22Rv1 (cell line): ENCODE measurements around the gene CAMKK2.
"Not testable (repeated sequence)": the region's sequence is repeated elsewhere in the genome, so short reads cannot be mapped to it uniquely, and the experiment has no call there.

Experiments used
- H3K27ac ChIP-seq: fragments of 450-650 bp; 2 replicates; pipeline ENCODE4 v1.5.1; 2017
- CTCF ChIP-seq: fragments of 450-650 bp; IDR thresholded peaks from 2 replicates; pipeline ENCODE4 v1.5.1; 2017; ENCODE audit warnings: mild to moderate bottlenecking
- ZFX ChIP-seq: fragments of 450-650 bp; IDR thresholded peaks from 2 replicates; pipeline ENCODE4 v1.6.1; 2017; ENCODE audit warnings: antibody characterized with exemption, borderline replicate concordance

The CAMKK2 gene

GRCh38 chr12:121209221-121209620 lies 87.3 kb downstream of the CAMKK2 start:
- no peak for TF ChIP-seq ZFX
- no peak for TF ChIP-seq CTCF
- peak overlapping the region; percentile 84 for H3K27ac ChIP-seq

GRCh38 chr12:121208571-121208970 lies 87.9 kb downstream of the CAMKK2 start:
- not testable (repeated sequence) for H3K27ac ChIP-seq

GRCh38 chr12:121205491-121205890 lies 91.0 kb downstream of the CAMKK2 start:
- TF ChIP-seq ZFX (no peak), CTCF (no peak)
- no peak overlapping the region for H3K27ac ChIP-seq

- peak overlapping the region; percentile 74 for H3K27ac ChIP-seq
- TF ChIP-seq ZFX (no peak), CTCF (no peak)
Measured at GRCh38 chr12:121203482-121203881, 93.0 kb downstream of the CAMKK2 start.

GRCh38 chr12:121202407-121203355 lies 93.8 kb downstream of the CAMKK2 start:
- TF ChIP-seq CTCF (no peak), ZFX (no peak)
- peak overlapping the region; percentile 74 for H3K27ac ChIP-seq

- H3K27ac ChIP-seq: not testable (repeated sequence)
Measured at GRCh38 chr12:121201140-121201539, 95.4 kb downstream of the CAMKK2 start.

GRCh38 chr12:121198949-121199348 lies 97.6 kb downstream of the CAMKK2 start:
- H3K27ac ChIP-seq: no peak overlapping the region
- TF ChIP-seq CTCF (no peak), ZFX (no peak)

- H3K27ac ChIP-seq: no peak overlapping the region
- no peak for TF ChIP-seq CTCF
- TF ChIP-seq ZFX: no peak
Measured at GRCh38 chr12:121196902-121197301, 99.6 kb downstream of the CAMKK2 start.
